ENCODE results near the gene SH3GL3.

SH3GL3 gene

GRCh38 chr15:83510001-83510400 is 62.9 kb downstream of the SH3GL3 start:
- no peak for DNase-seq

- no peak for DNase-seq
Measured at GRCh38 chr15:83512459-83512858, 65.3 kb downstream of the SH3GL3 start.

GRCh38 chr15:83514584-83514983 is 67.4 kb downstream of the SH3GL3 start:
- DNase-seq: no peak

DNA sequence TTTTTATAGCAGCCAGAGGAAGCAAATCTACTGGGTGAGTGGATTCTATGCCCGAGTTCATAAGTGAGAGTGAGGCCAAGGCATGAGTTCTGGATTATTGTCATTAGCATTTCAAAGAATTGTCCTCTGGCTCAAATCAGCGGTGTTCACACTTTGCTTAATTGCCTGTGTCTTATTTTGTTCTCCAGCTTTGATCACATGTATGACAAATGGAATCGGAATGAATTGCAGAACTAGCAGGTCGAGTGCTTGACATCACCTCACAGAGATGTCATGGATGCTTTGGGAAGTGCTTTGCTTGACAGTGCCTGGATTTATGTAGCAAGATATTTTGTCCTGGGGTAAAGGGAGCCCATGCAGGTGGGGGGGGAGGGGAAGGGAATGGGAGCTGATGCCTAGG is 68.0 kb downstream of the SH3GL3 start:
- DNase-seq: no peak

GRCh38 chr15:83516935-83517334 is 69.8 kb downstream of the SH3GL3 start:
- no peak for DNase-seq

DNA sequence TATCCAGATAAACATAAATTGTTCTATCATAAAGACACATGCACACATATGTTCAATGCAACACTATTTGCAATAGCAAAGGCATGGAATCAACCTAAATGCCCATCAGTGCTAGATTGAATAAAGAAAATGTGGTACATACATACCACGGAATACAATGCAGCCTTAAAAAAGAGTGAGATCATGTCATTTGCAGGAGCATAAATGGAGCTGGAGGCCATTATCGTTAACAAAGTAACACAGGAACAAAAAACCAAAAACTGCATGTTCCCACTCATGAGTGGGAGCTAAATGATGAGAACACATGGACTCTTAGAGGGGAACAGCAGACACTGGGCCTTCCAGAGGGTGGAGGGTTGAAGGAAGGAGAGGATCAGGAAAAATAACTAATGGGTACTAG is 79.2 kb downstream of the SH3GL3 start:
- DNase-seq: no peak

DNA sequence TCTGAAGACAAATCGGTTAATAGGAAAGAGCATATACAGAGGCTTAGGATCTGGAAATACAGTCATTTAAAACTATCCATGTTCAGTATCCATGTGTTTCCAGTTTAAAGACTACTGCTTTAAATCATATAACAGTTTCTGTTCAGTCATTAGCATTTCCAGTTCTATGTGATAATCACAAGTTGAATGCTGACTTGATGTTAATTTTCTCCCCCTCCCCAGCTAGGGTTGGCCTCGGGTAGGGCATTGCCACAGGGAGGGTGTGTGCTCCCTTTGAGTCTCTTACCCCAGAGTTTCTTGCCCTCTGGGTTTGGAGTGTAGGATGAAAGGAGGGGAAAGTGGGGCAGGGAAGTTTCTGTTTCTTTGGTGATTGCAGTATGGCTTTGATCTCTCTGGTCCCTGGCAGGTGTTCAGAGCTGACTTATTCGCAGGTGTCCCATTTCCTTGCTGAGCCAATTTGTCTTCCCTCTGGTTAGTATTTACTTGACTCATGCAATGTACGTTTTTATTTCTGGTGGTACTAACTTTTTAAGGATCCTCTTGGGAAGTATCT is 86.3 kb downstream of the SH3GL3 start:
- no peak for DNase-seq

DNA sequence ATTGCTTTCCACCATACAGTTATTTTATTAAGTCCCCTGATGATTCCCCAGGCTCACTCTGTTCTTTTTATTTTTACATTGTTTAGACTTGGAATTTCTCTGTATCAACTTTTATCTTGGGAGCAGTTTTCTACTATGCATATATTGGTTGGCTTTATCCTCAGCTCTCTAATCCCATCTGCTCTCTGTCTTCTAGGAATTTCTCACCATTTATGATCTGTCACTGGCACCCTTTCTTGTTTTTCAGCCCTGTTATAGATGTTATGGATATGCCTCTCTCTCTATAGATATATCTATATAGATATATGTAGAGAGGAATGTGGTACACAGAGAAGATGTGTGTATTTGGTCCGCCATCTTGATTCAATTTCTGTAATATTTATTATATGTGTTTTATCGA is 90.5 kb downstream of the SH3GL3 start:
- no peak for DNase-seq

GRCh38 chr15:83538682-83539081 is 91.5 kb downstream of the SH3GL3 start:
- DNase-seq: no peak

DNA sequence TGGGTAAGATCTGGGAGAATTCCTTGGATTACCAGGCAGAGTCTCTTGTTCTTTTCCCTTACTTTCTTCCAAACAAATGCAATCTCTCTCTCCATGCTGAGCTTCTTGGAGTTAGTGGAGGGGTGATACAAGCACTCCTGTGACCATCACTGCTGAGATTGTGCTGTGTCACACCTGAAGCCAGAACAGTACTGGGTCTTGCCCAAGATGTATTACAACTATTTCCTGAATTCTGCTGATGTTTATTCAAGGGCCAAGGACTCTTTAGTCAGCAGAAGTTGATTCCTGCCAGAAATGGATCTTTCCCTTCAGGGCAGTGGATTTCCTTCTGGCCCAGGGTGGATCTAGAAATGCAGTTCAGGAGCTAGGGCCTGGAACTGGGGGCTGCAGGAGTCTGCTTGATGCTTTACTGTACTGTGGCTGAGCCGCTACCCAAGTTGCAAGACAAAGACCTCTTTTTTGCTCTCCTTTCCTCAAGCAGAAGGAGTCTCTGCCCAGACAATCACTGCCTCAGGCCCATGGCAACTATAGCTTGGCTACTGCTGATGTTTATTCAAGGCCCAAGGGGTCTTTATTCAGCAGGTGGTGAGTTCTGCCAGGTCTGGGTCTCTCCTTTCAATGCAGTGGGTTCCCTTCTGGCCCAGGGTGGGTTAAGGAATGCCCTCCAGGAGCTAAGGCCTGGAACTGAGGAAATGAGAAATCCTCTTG is 98.8 kb downstream of the SH3GL3 start:
- DNase-seq: no peak

GRCh38 chr15:83546512-83546888 is 99.4 kb downstream of the SH3GL3 start:
- DNase-seq: no peak

GRCh38 chr15:83547168-83547567 is 100.0 kb downstream of the SH3GL3 start:
- DNase-seq: no peak

DNA sequence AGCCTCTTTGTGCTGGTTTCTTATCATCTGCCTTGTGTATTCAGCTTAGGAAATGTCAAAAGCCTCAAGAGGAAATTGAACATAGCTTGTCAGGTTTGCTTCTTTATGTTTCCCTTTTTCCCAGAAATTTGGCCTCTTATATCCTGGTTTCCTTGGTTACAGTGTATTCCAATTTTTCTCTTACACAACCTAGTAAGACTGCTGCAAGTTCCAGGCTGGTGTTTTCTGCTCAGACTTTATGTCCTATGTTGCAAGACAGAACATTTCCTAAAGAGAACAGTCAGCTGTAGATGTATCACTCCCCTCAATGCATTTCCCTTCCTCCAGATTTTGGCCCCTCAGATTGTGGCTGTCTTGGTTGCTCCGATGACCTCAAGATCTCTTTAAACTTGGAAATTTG is 102.5 kb downstream of the SH3GL3 start:
- DNase-seq: no peak

GRCh38 chr15:83554558-83554957 is 107.4 kb downstream of the SH3GL3 start:
- no peak for DNase-seq

DNA sequence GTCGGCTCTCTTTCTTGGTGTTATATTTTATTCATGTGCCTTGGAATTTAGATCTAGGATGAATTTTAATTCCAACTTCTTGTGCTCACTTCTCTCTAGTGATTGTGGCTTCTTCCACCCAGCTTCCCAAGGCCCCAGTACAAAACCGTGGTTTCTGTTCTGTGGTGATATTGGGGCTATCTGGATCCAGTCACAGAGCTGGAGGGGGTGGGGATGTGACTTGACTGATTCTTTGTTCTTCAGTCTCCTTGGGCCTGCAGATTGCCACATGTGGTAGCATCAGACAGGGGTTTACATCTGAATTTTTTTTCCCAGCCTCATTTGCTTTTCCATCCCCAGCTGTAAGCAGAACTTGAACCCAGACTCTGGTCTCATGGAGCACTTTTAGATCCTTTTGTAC is 108.2 kb downstream of the SH3GL3 start:
- no peak for DNase-seq

- DNase-seq: no peak
Measured at GRCh38 chr15:83556068-83556467, 108.9 kb downstream of the SH3GL3 start.

DNA sequence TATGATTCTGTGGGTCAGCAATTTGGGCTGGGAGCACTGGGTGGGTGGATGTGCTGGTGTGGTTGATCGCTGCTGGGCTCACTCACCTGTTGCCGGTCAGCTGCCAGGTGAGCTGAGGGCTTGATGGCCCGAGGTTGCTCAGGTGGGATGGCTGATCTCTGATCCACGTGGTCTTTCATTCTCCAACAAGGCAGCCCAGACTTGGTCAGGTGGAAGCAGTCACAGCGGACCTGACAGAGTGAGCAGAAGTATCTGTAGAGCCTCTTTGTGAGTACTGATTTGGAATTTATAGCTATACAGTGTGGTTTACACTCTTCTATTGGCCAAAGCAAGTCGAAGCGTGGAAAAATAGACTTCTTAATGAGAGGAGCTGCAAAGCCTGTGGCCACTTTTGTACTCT is 109.6 kb downstream of the SH3GL3 start:
- DNase-seq: no peak

GRCh38 chr15:83558146-83558545 is 111.0 kb downstream of the SH3GL3 start:
- DNase-seq: no peak

DNA sequence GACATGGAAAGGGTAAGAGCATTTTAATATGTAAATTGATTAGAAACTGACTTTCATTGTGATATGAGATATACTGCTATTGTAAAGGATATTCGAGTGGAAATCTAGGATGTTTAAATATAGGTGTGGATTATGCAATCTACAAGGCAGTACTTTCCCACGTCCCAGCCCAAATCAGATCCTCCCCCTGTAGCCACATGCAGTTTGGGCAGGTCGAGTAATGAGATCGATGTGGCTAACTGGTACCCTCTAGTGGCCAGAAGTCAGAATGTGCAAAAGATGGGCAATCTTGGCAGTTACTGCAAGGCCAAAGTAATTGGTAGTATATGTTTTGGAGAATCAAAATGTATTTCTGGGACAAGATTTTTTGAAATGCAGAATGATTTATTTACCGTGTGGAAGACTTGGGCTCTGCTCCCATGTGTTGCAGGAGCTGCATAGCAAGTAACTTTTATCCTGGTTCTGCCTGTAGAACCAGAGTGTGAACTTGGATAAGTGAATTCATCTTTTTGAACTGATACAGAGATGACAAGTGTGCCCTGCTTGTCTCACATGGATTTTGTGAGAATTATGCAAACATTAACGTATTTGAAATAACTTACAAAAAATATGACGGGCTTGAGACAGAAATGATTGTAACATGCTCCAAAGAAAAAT is 112.3 kb downstream of the SH3GL3 start:
- DNase-seq: peak; percentile 72

DNA sequence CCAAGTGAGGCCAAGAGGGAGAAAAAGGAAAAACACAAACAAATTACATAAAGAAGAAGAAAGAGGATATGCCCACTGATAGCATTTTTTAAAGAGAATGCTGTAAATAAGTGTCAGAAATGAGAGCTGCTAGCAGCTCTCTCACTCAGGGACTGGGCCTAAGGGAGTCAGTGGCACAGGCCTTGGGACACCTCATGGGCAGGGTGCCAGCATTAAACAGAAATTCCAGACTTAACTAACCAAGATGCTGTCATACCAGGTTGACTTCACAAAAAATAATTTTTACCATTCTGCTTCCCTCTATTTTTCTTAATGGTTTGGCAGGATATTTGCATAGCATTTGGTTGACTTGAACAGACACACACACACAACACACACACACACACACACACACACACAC is 114.5 kb downstream of the SH3GL3 start:
- DNase-seq: no peak

DNA sequence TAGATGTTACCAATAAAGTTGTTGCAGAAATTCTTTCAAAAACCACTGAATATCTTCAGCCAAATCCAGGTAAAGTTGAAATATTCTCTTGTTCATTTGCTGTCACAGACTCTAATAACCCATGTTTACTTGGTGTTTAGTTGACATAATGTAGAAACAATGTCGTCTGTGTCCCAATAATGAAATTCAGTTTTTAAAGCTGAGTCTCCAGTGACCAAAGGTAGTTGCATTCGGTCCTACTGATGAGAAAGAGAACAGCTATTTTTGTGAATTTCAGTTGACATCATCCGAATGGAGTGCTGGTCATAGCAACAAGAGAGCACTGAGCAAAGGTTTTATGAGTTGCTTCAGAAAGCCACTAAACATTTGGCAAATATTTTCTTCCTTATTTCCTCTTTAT is 118.0 kb downstream of the SH3GL3 start:
- DNase-seq: no peak

DNA sequence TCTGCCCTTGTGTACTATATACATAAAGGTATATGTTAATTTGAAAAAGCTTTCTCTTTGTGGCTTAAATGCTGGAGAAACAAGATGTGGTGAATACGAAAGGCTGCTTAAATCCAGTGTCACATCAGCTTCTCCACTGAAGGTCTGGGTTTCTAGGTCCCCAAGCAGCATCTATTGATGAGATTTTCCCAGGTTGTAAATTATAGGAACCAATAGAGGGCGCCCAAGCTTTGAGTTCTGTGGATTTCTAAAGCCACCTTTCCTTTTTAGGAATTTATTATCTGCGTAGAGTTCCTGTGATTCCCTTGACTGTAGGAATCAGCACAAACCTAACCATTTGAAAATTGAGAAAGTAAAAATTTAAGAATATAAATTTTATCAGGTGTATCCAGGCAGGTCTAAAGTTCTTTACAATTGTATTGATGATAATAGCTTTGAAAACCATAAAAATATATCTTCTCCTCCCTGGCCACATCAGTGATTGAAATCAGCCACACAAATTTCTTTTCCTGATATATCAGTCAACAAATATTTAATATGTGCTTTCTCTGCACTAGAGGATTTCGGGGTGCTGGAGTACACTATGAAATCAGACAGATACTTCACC is 118.5 kb downstream of the SH3GL3 start:
- no peak for DNase-seq

DNA sequence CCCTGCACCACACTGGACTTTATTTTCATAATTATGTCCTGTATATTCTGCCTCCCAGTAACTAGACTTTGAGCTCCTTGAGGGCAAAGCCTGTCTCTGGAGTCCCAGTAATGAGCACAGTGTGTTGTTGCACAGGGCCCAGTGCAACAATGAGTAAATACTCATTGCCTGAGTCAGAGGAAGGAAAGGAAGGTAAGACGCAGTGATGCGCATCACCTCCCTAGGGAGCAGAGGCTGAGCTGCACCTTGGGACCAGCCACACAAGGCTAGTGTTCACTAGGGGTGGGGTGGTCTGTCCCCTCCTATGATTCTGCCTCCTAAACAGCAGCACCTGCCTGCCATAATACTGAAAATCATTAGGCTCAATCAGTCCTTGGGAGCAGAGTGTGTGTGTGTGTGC is 120.2 kb downstream of the SH3GL3 start:
- no peak for DNase-seq

DNA sequence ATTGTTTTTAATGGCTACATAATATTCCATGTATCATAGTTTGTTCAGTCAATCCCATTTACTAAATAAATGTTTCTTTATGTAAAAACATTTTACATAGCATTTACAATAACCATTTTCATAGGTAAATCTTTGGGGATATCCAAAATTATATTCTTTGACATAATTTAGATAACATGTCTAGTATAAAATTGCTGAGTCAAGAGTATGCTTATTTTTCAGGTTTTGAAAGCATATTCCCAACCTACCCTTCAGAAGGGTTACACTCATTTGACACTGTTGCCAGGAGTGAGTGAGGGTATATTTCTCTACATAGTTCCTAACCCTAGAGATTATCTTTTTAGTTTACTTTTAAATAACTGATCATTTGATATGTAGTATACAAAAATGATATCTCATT is 122.2 kb downstream of the SH3GL3 start:
- DNase-seq: no peak
